ENCODE measurements around the gene TMPRSS11B.

The TMPRSS11B gene

DNA sequence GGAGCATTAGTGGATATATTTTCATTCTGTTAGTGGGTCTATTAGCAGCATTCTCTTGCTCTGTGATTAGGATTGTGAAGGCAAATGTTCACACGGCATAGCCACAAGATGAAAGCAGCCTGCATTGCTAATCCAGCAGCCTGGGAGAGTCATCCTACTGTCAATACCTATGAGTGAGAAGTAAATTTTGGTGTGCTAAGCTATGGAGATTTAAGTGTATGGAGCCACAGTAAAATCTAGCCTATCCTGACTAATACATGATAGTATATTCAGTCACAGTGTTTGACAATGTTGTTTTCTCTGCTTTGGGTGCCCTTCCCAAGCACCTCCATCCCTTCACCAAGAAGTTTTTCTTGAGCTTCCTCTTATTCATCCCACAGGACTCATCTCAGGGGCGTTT, 68.6 kb downstream of the TMPRSS11B start:
- Histone ChIP-seq H3K27me3 (ENCODE audit: control insufficient read depth in 2 of 2, insufficient read depth in 2 of 2, low read length in 2 of 2) (peaks cover 0 to 2% of the 10 kb centered on the region in 2 donors), H3K36me3 (ENCODE audit: control insufficient read depth in 2 of 2, insufficient read depth in 2 of 2, low read length in 2 of 2) (no peaks in the 10 kb centered on the region), H3K9me3 (ENCODE audit: control insufficient read depth in 2 of 2, low read length in 2 of 2) (no peaks in the 10 kb centered on the region), H3K9ac (ENCODE audit: low read depth in 1 of 2, low read length in 2 of 2) (no peak overlapping the region), H3K27ac (ENCODE audit: low read depth in 2 of 2, low read length in 2 of 2) (no peak overlapping the region), H3K4me1 (ENCODE audit: control insufficient read depth in 2 of 2, insufficient read depth in 2 of 2, low read length in 2 of 2) (no peaks in the 10 kb centered on the region), H3K4me3 (ENCODE audit: low read length in 2 of 2) (no peak overlapping the region)

All from mucosa of rectum (tissue), 2 donors.